GM21526 (cell line): ENCODE results near the gene NFIA.

Experiments used
- ATAC-seq: cut with Tn5 transposase; IDR thresholded peaks from one replicate; pipeline ENCODE4 v1.9.1; 2021; ENCODE audit warnings: moderate library complexity; ENCODE audit not compliant: unreplicated experiment, low FRiP score

The NFIA gene

GRCh38 chr1:61082311-61083012 lies at the start of gene NFIA:
NFIA (plus strand) TSS chr1:61082561.
- ATAC-seq, result no peak

GRCh38 chr1:61035880-61036279 lies 46.5 kb upstream of the NFIA start:
- ATAC-seq, result no peak

GRCh38 chr1:61042466-61043009 lies 39.8 kb upstream of the NFIA start:
- ATAC-seq, result no peak

- peak; percentile 89 for ATAC-seq
Observed at GRCh38 chr1:61043010-61043820, 39.1 kb upstream of the NFIA start.

GRCh38 chr1:61046434-61046833 lies 35.9 kb upstream of the NFIA start:
- no peak for ATAC-seq

GRCh38 chr1:61047061-61047460 lies 35.3 kb upstream of the NFIA start:
- ATAC-seq, result no peak

- ATAC-seq, result peak; percentile 78
Observed at GRCh38 chr1:61049850-61050540, 32.4 kb upstream of the NFIA start.

GRCh38 chr1:61050541-61051442 lies 31.6 kb upstream of the NFIA start:
- ATAC-seq, result no peak

- no peak for ATAC-seq
Observed at GRCh38 chr1:61051443-61051718, 31.0 kb upstream of the NFIA start.

GRCh38 chr1:61051719-61052394 lies 30.5 kb upstream of the NFIA start:
- ATAC-seq, result no peak

- no peak for ATAC-seq
Observed at GRCh38 chr1:61052395-61053225, 29.8 kb upstream of the NFIA start.

GRCh38 chr1:61053226-61053711 lies 29.1 kb upstream of the NFIA start:
- no peak for ATAC-seq

- ATAC-seq, result no peak
Observed at GRCh38 chr1:61053712-61054600, 28.4 kb upstream of the NFIA start.

GRCh38 chr1:61054601-61054993 lies 27.8 kb upstream of the NFIA start:
- ATAC-seq, result no peak

- no peak for ATAC-seq
Observed at GRCh38 chr1:61055110-61055614, 27.2 kb upstream of the NFIA start.

- ATAC-seq, result no peak
Observed at GRCh38 chr1:61056196-61056572, 26.2 kb upstream of the NFIA start.

GRCh38 chr1:61056573-61057439 lies 25.6 kb upstream of the NFIA start:
- ATAC-seq, result no peak
